DMS114 treated with DMSO at 0.1 percent for 48 hours (cell line): Measurements from ENCODE around the gene F10.
"Not testable (repeated sequence)": the region's sequence is repeated elsewhere in the genome, so short reads cannot be mapped to it uniquely, and the experiment has no call there.

ENCODE experiments used
- DNase-seq: peaks from one replicate; lab custom pipeline; 2025; ENCODE audit not compliant: unreplicated experiment; lab: John Stamatoyannopoulos, UW

F10 gene

GRCh38 chr13:113151745-113152690 lies 29.4 kb downstream of the F10 start:
- DNase-seq: no peak

- no peak for DNase-seq
Measured at GRCh38 chr13:113152691-113152983, 30.0 kb downstream of the F10 start.

GRCh38 chr13:113152984-113153809 lies 30.6 kb downstream of the F10 start:
- DNase-seq: no peak

- no peak for DNase-seq
Measured at GRCh38 chr13:113153810-113154748, 31.5 kb downstream of the F10 start.

GRCh38 chr13:113155201-113155600 lies 32.6 kb downstream of the F10 start:
- DNase-seq: no peak

- DNase-seq: no peak
Measured at GRCh38 chr13:113155982-113156655, 33.5 kb downstream of the F10 start.

- DNase-seq: no peak
Measured at GRCh38 chr13:113157206-113157928, 34.8 kb downstream of the F10 start.

- no peak for DNase-seq
Measured at GRCh38 chr13:113157929-113158747, 35.5 kb downstream of the F10 start, which contains the start of gene PROZ. Gene PROZ (plus strand): TSS chr13:113158648. CDS start chr13:113158661, 13 bp downstream.

GRCh38 chr13:113158946-113159345 lies 36.3 kb downstream of the F10 start:
- no peak for DNase-seq

- DNase-seq: no peak
Measured at GRCh38 chr13:113159701-113160100, 37.1 kb downstream of the F10 start.

- DNase-seq: no peak
Measured at GRCh38 chr13:113160983-113161382, 38.4 kb downstream of the F10 start.

GRCh38 chr13:113161433-113161832 lies 38.8 kb downstream of the F10 start:
- DNase-seq: no peak

GRCh38 chr13:113161975-113162374 lies 39.4 kb downstream of the F10 start:
- not testable (repeated sequence) for DNase-seq

GRCh38 chr13:113162783-113163685 lies 40.4 kb downstream of the F10 start:
- no peak for DNase-seq

GRCh38 chr13:113164492-113164891 lies 41.9 kb downstream of the F10 start:
- no peak for DNase-seq

- no peak for DNase-seq
Measured at GRCh38 chr13:113166266-113166665, 43.7 kb downstream of the F10 start.

GRCh38 chr13:113166681-113167080 lies 44.1 kb downstream of the F10 start:
- DNase-seq: no peak

GRCh38 chr13:113167155-113167554 lies 44.6 kb downstream of the F10 start:
- no peak for DNase-seq
